CD4-positive, CD25-positive, alpha-beta regulatory T cell (primary cell): ENCODE data around the gene RAD51. TPM values are rescaled to one million over a fixed set of nuclear protein-coding genes. Genes with fewer than 3 reads are reported as not detected.

ENCODE experiments used
- ATAC-seq, 2 donors: fragments of 150-1000 bp; cut with Tn5 transposase; one replicate each; pipeline ENCODE4 v1.10.0; 2021; ENCODE audit warnings: low read depth in 2 of 2, moderate number of reproducible peaks in 2 of 2, moderate library complexity in 1 of 2
- DNase-seq, 3 donors: peaks; one replicate each; pipeline versions ENCODE4 v3.0.0 to v3.0.0-alpha.2; 2012 to 2022; ENCODE audit warnings: mixed read lengths in 1 of 3
- H3K27ac ChIP-seq: one replicate; pipeline ENCODE4 v1.7.0; 2013; ENCODE audit warnings: mild to moderate bottlenecking, low read length; ENCODE audit not compliant: insufficient read depth, poor library complexity, severe bottlenecking
- H3K27me3 ChIP-seq: one replicate; pipeline ENCODE4 v1.7.0; 2013; ENCODE audit warnings: low read length; ENCODE audit not compliant: control insufficient read depth, insufficient read depth
- H3K36me3 ChIP-seq: one replicate; pipeline ENCODE4 v1.7.0; 2013; ENCODE audit warnings: mild to moderate bottlenecking, low read length, moderate library complexity; ENCODE audit not compliant: control insufficient read depth, insufficient read depth
- H3K4me1 ChIP-seq: 2 replicates; pipeline ENCODE4 v1.7.0; 2013; ENCODE audit warnings: mild to moderate bottlenecking, low read length; ENCODE audit not compliant: insufficient read depth, control insufficient read depth, poor library complexity, severe bottlenecking
- H3K4me3 ChIP-seq: one replicate; pipeline ENCODE4 v1.7.0; 2013; ENCODE audit warnings: low read depth, mild to moderate bottlenecking, low read length, moderate library complexity
- H3K9me3 ChIP-seq, 2 experiments: 1 replicate in 1 of 2; 2 replicates in 1 of 2; pipeline ENCODE4 v1.7.0; 2013; ENCODE audit warnings: low read length in 2 of 2, mild to moderate bottlenecking in 1 of 2, moderate library complexity in 1 of 2; ENCODE audit not compliant: control insufficient read depth in 2 of 2
- H3K27ac Mint-ChIP-seq, 3 donors: one replicate each; pipeline ENCODE4 v1.8.0; 2020 to 2022; ENCODE audit warnings: mild to moderate bottlenecking in 3 of 3, mixed read lengths in 3 of 3, moderate library complexity in 2 of 3
- H3K27me3 Mint-ChIP-seq: one replicate; pipeline ENCODE4 v1.8.0; 2022; ENCODE audit warnings: mild to moderate bottlenecking, mixed read lengths
- H3K36me3 Mint-ChIP-seq: one replicate; pipeline ENCODE4 v1.8.0; 2020; ENCODE audit warnings: mixed read lengths
- H3K4me1 Mint-ChIP-seq, 4 donors: one replicate each; pipeline ENCODE4 v1.8.0; 2020 to 2022; ENCODE audit warnings: mixed read lengths in 4 of 4, mild to moderate bottlenecking in 1 of 4
- H3K4me3 Mint-ChIP-seq, 4 donors: one replicate each; pipeline ENCODE4 v1.8.0; 2020 to 2022; ENCODE audit warnings: mild to moderate bottlenecking in 4 of 4, mixed read lengths in 4 of 4, moderate library complexity in 3 of 4
- H3K9me3 Mint-ChIP-seq, 7 donors: one replicate each; pipeline ENCODE4 v1.8.0; 2020 to 2022; ENCODE audit warnings: mixed read lengths in 7 of 7, mild to moderate bottlenecking in 3 of 7, moderate library complexity in 2 of 7
- polyA plus RNA-seq, 4 donors: library from polyadenylated mRNA; unstranded; fragments of 300-500 nt; fragmentation: Illumina TruSeq; gene quantifications; one replicate each; pipeline ENCODE4 v1.2.3, GENCODE V29; 2021
- total RNA-seq: library from RNA; stranded (reverse); gene quantifications from one replicate; pipeline ENCODE4 v1.2.3, GENCODE V29; 2022

Gene RAD51
- total and polyA plus RNA-seq, 5 donors from 2014 or later: 1.5 to 6.5 (median 4.9) TPM

GRCh38 chr15:40743921-40744814 is 49.2 kb downstream of the RAD51 start:
- peaks cover 23% of the 10 kb centered on the region for H3K36me3 ChIP-seq
- no peaks in the 10 kb centered on the region for H3K9me3 ChIP-seq
- Mint-ChIP-seq H3K36me3 (peaks cover 17% of the 10 kb centered on the region), H3K27ac (peak overlapping the region; percentile 93 to 97 (median 95)), H3K4me1 (peaks cover 4 to 12% (median 9%) of the 10 kb centered on the region in 4 donors), H3K4me3 (peak overlapping the region; percentile 59 to 78 (median 72)), H3K27me3 (no peaks in the 10 kb centered on the region), H3K9me3 (no peaks in the 10 kb centered on the region)
- DNase-seq (peak; percentile 50 to 84 (median 64)), ATAC-seq (peak; percentile 92 to 93)
- H3K27me3 ChIP-seq: no peaks in the 10 kb centered on the region
- peak overlapping the region; percentile 1 for H3K4me3 ChIP-seq
- peak overlapping the region; percentile 85 for H3K27ac ChIP-seq
- H3K4me1 ChIP-seq: peaks cover 17% of the 10 kb centered on the region

GRCh38 chr15:40744815-40745152 is 49.8 kb downstream of the RAD51 start:
- H3K4me3 Mint-ChIP-seq: peak overlapping the region in 1 of 4 donors; percentile 49

GRCh38 chr15:40746916-40747418 is 52.0 kb downstream of the RAD51 start:
- Mint-ChIP-seq H3K9me3 (no peaks in the 10 kb centered on the region), H3K36me3 (peaks cover 22% of the 10 kb centered on the region), H3K4me3 (no peak overlapping the region), H3K4me1 (peaks cover 4 to 15% (median 10%) of the 10 kb centered on the region in 4 donors), H3K27ac (peak overlapping the region in 1 of 3 donors; percentile 42), H3K27me3 (no peaks in the 10 kb centered on the region)
- Histone ChIP-seq H3K36me3 (peaks cover 30% of the 10 kb centered on the region), H3K27ac (no peak overlapping the region), H3K4me1 (peaks cover 17% of the 10 kb centered on the region), H3K9me3 (no peaks in the 10 kb centered on the region), H3K27me3 (no peaks in the 10 kb centered on the region), H3K4me3 (no peak overlapping the region)
- no peak for ATAC-seq
- DNase-seq: no peak

More at GRCh38 chr15:40744815-40745152, 49.8 kb downstream of the RAD51 start:
- peaks cover 17% of the 10 kb centered on the region for H3K36me3 Mint-ChIP-seq
- no peak for ATAC-seq
- peaks cover 4 to 12% (median 9%) of the 10 kb centered on the region in 4 donors for H3K4me1 Mint-ChIP-seq
- H3K27me3 ChIP-seq: no peaks in the 10 kb centered on the region
- H3K4me1 ChIP-seq: peaks cover 17% of the 10 kb centered on the region
- no peaks in the 10 kb centered on the region for H3K9me3 Mint-ChIP-seq
- H3K27ac Mint-ChIP-seq: peak overlapping the region in 2 of 3 donors; percentile 95 to 97
- DNase-seq: no peak
- no peaks in the 10 kb centered on the region for H3K27me3 Mint-ChIP-seq
- H3K4me3 ChIP-seq: no peak overlapping the region
- H3K9me3 ChIP-seq: no peaks in the 10 kb centered on the region
- H3K36me3 ChIP-seq: peaks cover 17% of the 10 kb centered on the region
- H3K27ac ChIP-seq: peak overlapping the region; percentile 85

- H3K9me3 ChIP-seq: no peaks in the 10 kb centered on the region
- peaks cover 8 to 21% (median 14%) of the 10 kb centered on the region in 4 donors for H3K4me1 Mint-ChIP-seq
- H3K27ac ChIP-seq: no peak overlapping the region
- ATAC-seq (no peak), DNase-seq (no peak)
- no peaks in the 10 kb centered on the region for H3K27me3 Mint-ChIP-seq
- H3K9me3 Mint-ChIP-seq: no peaks in the 10 kb centered on the region
- peak overlapping the region in 1 of 3 donors; percentile 42 for H3K27ac Mint-ChIP-seq
- H3K36me3 ChIP-seq: peaks cover 27% of the 10 kb centered on the region
- H3K36me3 Mint-ChIP-seq: peaks cover 31% of the 10 kb centered on the region
- peaks cover 23% of the 10 kb centered on the region for H3K4me1 ChIP-seq
- H3K4me3 Mint-ChIP-seq: peak overlapping the region in 2 of 4 donors; percentile 7 to 25
- no peak overlapping the region for H3K4me3 ChIP-seq
- no peaks in the 10 kb centered on the region for H3K27me3 ChIP-seq
These were observed 53.0 kb downstream of the RAD51 start for GRCh38 chr15:40747685-40748631.

GRCh38 chr15:40749151-40749630 is 54.2 kb downstream of the RAD51 start:
- peaks cover 6 to 24% (median 17%) of the 10 kb centered on the region in 4 donors for H3K4me1 Mint-ChIP-seq
- Histone ChIP-seq H3K9me3 (no peaks in the 10 kb centered on the region), H3K27me3 (no peaks in the 10 kb centered on the region), H3K4me3 (no peak overlapping the region), H3K36me3 (peaks cover 25% of the 10 kb centered on the region), H3K4me1 (peaks cover 19% of the 10 kb centered on the region), H3K27ac (no peak overlapping the region)
- ATAC-seq: no peak
- no peak overlapping the region for H3K4me3 Mint-ChIP-seq
- peaks cover 28% of the 10 kb centered on the region for H3K36me3 Mint-ChIP-seq
- H3K27me3 Mint-ChIP-seq: peaks cover 5% of the 10 kb centered on the region
- H3K27ac Mint-ChIP-seq: no peak overlapping the region
- DNase-seq: no peak
- H3K9me3 Mint-ChIP-seq: no peaks in the 10 kb centered on the region

GRCh38 chr15:40750885-40751284 is 55.9 kb downstream of the RAD51 start:
- no peak overlapping the region for H3K4me3 ChIP-seq
- Mint-ChIP-seq H3K4me1 (peaks cover 6 to 36% (median 21%) of the 10 kb centered on the region in 4 donors), H3K4me3 (peak overlapping the region in 2 of 4 donors; percentile 27 to 47), H3K9me3 (no peaks in the 10 kb centered on the region), H3K36me3 (peaks cover 24% of the 10 kb centered on the region), H3K27ac (no peak overlapping the region), H3K27me3 (peaks cover 5% of the 10 kb centered on the region)
- no peak overlapping the region for H3K27ac ChIP-seq
- DNase-seq (no peak), ATAC-seq (no peak)
- no peaks in the 10 kb centered on the region for H3K27me3 ChIP-seq
- no peaks in the 10 kb centered on the region for H3K9me3 ChIP-seq
- peaks cover 21% of the 10 kb centered on the region for H3K36me3 ChIP-seq
- H3K4me1 ChIP-seq: peaks cover 26% of the 10 kb centered on the region

- Mint-ChIP-seq H3K9me3 (peaks cover 0 to 1% (median 0%) of the 10 kb centered on the region in 7 donors), H3K36me3 (peaks cover 24% of the 10 kb centered on the region), H3K4me1 (peaks cover 6 to 38% (median 21%) of the 10 kb centered on the region in 4 donors), H3K27me3 (peaks cover 5% of the 10 kb centered on the region), H3K27ac (no peak overlapping the region), H3K4me3 (peak overlapping the region in 2 of 4 donors; percentile 47 to 74)
- no peak overlapping the region for H3K27ac ChIP-seq
- DNase-seq: no peak
- H3K9me3 ChIP-seq: no peaks in the 10 kb centered on the region
- peaks cover 21% of the 10 kb centered on the region for H3K36me3 ChIP-seq
- ATAC-seq: no peak
- H3K27me3 ChIP-seq: no peaks in the 10 kb centered on the region
- no peak overlapping the region for H3K4me3 ChIP-seq
- H3K4me1 ChIP-seq: peaks cover 26% of the 10 kb centered on the region
These were observed 56.8 kb downstream of the RAD51 start for GRCh38 chr15:40751745-40752144.
